HG03432 (cell line): ENCODE measurements around the gene WDR62.

Source experiments
- ATAC-seq: cut with Tn5 transposase; IDR thresholded peaks from one replicate; pipeline ENCODE4 v1.9.1; 2021; ENCODE audit warnings: mild to moderate bottlenecking, moderate library complexity; ENCODE audit not compliant: unreplicated experiment

The WDR62 gene

GRCh38 chr19:36054733-36055686, at the start of gene WDR62:
Gene WDR62, plus strand, starts transcription at chr19:36054897. Its CDS starts 75 bp downstream, at chr19:36054972.
- ATAC-seq = peak; percentile 72

DNA sequence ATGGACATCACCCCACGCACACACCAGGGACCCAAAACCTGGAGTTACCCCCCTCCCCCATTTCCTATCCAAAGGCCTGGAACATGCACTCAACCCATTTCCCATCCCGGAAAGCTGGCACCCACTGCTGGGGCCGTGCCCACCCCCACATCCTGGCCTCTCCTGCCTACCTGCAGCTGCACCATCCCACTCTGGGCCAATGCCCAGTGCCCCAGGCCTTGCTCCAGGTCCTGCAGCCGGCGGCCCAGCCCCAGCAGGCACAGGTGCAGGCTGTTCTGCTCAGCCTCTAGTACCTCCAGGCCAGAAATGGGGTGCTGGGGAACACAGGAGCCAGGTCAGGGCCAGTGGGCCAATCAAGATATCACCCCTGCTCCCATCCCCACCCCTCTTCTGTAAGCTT, 47.7 kb upstream of the WDR62 start:
- no peak for ATAC-seq

DNA sequence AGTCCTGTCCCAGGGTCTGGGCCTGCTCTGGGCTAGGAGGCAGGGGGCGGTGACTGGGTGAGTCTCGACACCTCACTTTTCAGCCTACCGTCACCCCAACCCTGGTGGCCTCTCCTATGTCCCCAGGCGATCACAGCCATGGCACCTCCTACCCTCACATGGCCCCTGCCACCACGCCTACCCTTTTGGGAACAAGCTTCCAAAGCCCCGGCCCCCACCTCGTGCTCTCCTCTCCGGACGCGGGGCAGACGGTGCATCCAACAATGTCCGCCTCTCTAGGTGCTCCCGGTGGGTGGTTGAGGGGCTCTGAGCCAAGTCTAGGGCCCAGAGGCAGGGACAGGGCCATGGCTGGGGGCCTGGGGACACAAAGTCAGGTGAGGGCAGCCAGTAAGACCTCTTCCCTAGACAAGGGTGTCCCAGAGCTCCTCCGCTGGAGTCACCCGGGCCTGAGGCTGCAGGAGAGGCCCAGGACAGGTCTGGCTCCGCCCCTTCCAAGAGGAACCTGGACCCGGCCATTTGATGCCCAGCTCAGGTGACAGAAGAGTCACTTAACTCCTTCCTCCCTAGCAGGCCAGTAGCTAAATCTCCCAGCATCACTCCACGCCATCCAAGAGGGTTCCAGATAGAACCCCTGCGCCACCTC, 46.2 kb upstream of the WDR62 start, which contains the start of gene SYNE4:
TSS of gene SYNE4 (minus strand) at position 478 of the 643 bp plus-strand sequence. CDS start at position 346, 132 bp downstream.
- no peak for ATAC-seq

GRCh38 chr19:36009220-36009619, 45.5 kb upstream of the WDR62 start:
- no peak for ATAC-seq

GRCh38 chr19:36009633-36010379, 44.9 kb upstream of the WDR62 start:
- ATAC-seq = no peak

- ATAC-seq = no peak
Measured at GRCh38 chr19:36010402-36010801, 44.3 kb upstream of the WDR62 start.

DNA sequence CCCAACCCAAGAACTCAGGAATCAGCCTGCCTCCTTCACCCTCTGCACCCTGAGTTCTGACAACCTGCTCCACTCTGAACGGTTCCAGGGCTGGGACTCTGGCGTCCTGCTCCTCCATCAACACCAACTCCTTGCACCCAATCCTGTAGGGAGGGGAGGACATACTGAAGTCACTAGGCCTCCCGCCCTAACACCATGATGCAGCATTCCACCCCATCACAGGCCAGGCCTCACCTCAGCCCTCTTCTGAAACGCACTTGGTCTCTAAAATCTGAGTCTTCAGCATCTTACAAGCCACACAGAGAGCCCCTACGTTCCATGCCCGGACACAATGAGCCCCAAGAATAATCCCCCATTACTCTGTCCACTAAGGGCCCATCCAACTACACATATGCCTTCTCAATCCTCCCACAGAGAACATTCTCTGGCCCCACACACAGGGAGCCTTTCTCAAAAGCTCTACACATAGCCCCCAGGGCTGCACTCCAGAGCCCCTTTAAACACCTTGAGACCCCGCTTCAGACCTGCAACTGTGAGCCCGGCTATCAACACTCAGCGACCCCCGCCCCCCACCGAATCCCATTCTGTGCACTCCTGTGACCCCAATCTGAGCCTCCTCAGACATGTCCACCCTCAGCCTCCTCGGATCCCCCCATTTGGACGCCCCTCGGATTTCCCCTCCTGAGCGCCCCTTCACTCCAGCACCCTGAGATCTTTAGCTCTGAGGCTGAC, 41.3 kb upstream of the WDR62 start:
- no peak for ATAC-seq

- ATAC-seq = peak; percentile 94
Measured at GRCh38 chr19:36014012-36014924, 40.4 kb upstream of the WDR62 start, which contains the start of gene ALKBH6. Gene ALKBH6, minus strand, starts transcription at chr19:36014213. Its CDS starts 816 bp downstream, at chr19:36013397.

GRCh38 chr19:36019061-36019670, 35.5 kb upstream of the WDR62 start:
- ATAC-seq = no peak

DNA sequence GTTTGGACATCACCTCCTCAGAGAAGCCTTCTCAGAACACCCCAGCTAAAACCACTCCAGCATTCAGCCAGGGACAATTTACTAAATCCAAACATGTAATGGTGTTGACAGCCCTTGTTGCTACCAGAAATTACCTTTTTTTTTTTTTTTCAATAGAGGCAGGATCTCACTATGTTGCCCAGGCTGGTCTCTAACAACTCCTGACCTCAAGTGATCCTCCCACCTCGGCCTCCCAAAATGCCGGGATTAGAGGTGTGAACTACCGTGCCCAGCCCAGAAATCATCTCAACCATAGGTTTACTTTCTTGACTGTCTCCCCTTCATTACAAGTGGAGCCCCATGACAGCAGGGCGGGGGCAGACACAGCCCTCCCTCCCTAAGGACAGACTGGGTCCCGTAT, 31.3 kb upstream of the WDR62 start:
- no peak for ATAC-seq

GRCh38 chr19:36025541-36025940, 29.2 kb upstream of the WDR62 start:
- no peak for ATAC-seq

GRCh38 chr19:36026091-36026876, 28.4 kb upstream of the WDR62 start:
- no peak for ATAC-seq

DNA sequence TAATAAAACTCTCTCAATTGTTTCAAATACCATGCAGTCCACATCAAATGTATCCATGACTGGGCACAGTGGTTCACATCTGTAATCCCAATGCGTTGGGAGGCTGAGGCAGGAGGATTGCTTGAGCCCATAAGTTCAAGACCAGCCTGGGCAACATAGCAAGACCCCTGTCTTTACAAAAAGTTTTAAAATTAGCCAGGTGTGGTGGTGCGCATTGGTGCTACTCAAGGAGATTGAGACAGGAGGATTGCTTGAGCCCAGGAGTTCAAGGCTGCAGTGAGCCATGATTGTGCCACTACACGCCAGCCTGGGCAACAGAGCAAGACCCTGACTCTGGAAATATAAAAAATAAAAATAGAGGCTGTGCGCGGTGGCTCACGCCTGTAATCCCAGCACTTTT, 27.0 kb upstream of the WDR62 start:
- no peak for ATAC-seq

GRCh38 chr19:36028313-36029041, 26.2 kb upstream of the WDR62 start:
- ATAC-seq = no peak

GRCh38 chr19:36030264-36031148, 24.2 kb upstream of the WDR62 start:
- no peak for ATAC-seq

- ATAC-seq = no peak
Measured at GRCh38 chr19:36031308-36031707, 23.4 kb upstream of the WDR62 start.
